Kidney tubule cell (primary cell): ENCODE results near the gene RPL9.
"Not testable (repeated sequence)": the region's sequence is repeated elsewhere in the genome, so short reads cannot be mapped to it uniquely, and the experiment has no call there.

Experiments
- DNase-seq: peaks from one replicate; pipeline ENCODE4 v3.0.0-alpha.2; 2018; ENCODE audit warnings: low spot score

RPL9 gene

DNA sequence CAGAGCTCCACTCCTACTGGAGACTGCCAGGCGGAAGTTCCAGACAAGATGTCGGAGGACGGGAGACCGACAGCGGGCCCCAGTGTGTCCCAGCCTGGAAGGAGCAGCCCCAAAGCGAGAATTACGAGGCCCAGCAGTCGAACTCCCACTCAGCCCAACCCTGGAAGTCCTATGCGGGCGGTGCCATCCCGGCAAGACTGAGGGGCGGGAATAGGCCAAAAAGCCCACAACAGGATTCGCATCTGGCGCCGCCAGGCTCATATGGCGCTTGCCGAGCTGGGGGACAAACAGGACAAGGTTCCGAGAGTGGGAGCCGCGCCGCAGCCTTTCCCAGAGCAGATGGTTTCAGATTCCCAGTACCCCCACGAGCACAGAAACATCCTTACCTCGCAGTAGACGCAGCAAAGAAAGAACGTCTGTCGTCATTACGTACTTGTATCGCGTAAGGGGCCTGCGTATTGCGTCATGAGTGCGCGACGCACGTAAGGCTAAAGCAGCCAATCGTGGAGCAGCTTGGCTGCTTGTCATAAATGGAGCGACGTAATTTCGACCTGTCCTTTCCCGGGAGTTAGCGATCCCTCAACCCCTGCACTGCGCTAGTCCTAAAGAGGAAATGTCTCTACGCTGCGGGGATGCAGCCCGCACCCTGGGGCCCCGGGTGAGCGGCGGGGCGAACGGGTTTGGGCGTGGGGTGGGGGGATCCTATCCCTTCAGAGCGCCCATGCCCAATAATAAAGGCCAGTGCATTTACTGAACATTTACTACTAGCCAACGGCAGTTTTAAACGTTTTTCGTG is at the start of gene RPL9, which contains the start of gene LIAS:
TSS of gene RPL9 (minus strand) at position 418 of the 796 bp plus-strand sequence. CDS start 483 bp downstream, outside the sequence.
TSS of gene LIAS (plus strand) at position 552 of the 796 bp plus-strand sequence. CDS start at position 614, 62 bp downstream.
- peak; percentile 99 for DNase-seq

DNA sequence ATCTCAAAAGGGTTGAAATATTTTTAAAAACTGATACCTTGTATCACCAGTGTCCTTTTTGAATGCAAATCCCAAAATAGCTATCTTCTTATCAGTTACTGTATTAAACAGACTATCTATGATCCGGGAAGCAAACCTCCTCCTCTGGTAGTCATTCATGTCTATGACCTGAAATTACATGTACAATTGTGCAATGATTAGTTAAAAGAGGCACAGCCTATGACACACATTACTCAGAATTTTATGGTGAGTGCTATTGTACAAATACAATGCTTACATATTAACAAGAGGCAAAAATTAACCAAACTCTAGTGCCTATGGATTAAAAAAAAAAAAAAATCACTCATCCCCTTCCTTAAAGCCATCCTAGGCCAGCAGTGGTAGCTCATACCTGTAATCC is 46.9 kb upstream of the RPL9 start:
- DNase-seq = peak; percentile 58

DNA sequence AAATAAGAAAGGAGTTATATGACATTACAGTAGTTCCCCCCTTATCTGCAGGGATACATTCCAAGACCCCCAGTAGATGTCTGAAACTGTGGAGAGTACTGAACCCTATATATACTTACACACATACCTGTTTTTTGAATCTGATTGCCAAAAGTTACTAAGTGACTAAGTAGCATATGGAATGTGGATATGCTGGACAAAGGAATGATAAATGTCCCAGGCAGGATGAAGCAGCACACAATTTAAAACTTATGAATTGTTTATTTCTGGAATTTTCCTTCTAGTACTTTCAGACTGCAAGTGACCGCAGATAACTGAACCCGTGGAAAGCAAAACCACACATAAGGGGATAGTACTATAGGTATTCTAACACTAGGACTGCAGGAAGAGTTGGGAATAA is 45.8 kb upstream of the RPL9 start:
- DNase-seq = no peak

DNA sequence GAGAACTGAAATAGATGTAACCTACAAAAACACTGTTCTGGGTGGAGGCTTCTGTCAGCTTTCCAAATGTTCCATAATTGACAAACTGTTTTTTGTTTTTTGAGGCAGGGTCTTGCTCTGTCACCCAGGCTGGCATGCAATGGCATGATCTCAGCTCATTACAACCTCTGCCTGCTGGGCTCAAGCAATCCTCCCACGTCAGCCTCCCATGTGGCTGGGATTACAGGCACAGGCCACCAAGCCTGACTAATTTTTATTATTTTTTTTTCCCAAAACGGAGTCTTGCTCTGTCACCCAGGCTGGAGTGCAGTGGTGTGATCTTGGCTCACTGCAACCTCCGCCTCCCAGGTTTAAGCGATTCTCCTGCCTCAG is 43.9 kb upstream of the RPL9 start:
- DNase-seq = not testable (repeated sequence)

DNA sequence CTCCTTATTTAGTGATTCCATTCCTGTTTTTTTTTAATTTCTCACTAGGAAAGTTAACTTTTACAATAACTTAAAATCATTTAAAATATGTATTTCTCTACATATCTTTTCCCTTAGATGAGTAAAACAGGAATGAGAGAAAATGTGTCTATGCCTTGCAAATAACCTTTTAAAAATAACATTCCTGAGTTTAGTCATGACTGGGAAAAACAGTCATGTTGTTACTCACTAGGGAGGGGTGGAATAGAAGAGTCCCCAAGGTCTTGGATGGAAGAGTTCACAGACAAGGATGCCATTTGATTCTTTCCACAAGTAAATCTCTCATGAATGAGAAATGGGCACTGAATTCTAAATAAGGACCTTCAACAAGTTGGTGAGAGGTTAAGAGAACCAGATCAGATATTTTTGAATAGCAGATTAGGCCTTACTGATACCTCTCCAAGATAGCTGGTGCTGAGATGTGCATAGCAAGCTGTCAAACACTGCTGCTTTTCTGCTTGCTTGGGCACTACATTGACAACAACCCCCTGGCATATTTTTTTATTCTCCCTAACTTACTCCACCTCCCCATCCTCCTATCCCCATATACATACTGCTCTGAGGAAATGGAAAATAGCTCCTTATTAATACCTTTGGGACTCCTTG is 43.4 kb upstream of the RPL9 start:
- DNase-seq = peak; percentile 72

DNA sequence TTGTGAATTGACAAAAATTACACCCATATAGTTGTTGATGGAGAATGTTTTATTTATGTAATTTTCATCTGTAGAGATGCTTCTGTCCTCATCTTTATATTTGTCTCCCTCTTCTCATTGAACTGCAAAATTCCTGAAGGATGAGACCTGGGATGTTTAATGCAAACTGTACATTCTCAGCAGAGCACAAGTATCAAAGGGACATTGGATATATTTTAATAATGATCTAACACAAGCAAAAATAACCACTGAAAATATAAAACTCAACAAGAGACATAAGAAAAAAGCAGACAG is 40.0 kb upstream of the RPL9 start:
- no peak for DNase-seq

DNA sequence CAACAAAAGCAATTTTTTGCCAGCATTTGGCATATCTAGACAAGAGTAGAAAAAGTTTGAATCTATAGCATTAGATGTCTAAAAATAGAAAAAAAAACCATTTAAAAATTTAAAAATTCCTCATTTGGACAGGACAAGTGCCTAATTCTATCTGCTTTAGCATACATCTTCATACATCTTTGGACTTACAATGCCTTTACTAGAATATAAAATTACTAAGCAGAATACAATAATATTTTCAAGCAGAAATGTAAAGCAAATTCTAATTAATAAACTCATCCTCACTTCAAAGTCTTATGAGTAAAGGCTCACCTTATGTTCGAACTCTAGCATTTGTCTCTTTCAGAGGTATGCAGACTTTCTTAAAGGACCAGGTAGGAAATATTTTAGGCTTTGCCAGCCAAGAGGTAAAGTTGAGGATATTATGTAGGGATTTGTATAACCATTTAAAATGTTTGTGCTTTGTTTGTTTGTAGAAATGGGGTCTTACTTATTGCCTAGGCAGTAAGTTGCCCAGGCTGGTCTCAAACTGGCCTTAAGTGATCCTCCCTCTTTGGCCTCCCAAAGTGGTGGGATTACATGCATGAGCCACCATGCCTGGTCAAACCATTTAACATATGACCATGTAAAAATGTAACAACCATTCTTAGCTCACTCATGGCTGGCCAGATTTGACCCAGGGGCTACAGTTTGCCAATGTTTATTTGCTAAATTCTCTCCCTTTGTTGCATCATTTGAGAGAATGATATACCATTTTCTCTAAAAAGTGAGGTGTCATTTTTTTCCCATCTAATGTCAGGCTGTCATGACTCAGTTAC is 39.4 kb upstream of the RPL9 start:
- DNase-seq = no peak

DNA sequence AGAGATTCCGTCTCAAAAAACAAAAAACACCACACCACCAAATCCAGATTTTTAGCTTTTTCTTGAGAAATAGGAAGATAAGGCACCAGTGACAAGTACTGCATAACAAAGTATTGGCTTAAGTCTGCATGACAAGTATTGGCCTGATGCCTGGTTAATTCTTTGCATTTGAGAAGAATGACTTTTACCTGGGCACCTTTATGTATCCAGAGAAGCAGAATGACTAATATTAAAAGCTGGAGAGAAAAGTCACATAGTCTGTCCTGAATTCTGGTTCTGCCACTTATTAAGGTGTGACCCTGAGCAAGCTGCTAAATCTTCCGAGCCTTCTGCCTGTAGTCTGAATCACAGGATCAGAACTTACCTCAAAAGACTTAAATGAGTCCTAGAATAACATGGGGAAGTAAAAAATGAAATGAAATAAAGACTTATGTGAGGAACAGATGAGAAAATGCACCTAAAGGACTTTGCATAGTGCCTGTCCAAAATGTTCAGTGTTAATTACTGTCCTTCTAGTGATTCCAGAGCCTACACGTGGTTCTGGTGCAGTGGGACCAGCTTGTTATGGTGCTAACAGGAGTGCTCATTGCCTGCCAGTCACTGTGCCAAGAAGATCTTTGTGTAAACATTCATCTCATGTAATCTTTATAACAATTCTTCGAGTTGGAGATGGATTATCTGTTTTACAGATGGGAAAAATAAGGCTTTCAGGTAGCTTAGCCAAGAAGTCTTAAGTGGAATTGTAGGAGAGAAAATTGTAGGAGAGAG is 36.9 kb upstream of the RPL9 start:
- DNase-seq = peak; percentile 46

DNA sequence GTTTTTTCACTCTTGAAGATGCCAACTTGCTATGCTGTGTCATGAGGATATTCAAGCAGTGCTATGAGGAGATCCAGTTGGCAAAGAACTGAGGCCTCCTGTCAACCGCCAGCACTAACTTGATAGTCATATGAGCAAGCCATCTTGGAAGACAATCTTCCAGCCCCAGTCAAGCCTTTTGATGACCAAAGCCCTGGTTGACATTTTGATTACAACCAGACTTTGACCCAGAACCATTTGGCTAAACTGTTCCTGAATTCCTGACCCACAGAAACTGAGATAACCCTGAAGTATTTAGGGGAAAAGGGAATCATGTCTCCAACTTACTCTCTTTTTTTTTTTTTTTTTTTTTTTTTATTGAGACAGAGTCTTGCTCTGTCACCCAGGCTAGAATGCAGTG is 35.6 kb upstream of the RPL9 start:
- no peak for DNase-seq

DNA sequence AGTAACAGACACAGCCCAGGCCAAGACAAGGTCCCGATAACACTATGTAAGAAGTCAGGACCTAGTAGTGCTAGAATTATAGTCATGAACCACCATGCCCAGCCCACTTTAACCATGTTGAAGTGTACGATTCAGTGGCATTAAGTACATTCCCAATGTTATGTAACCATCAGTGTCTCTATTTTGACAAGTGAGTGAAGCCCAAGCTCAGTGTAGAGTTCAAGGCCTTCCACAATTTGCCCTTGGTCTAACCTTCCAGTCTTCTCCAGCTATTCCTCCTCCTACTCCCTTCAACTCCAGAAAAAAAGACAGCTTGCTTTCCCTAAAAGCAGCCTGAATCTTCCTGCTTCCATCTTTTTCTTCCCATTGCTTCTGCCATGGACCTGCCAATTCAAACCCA is 31.6 kb upstream of the RPL9 start:
- no peak for DNase-seq

DNA sequence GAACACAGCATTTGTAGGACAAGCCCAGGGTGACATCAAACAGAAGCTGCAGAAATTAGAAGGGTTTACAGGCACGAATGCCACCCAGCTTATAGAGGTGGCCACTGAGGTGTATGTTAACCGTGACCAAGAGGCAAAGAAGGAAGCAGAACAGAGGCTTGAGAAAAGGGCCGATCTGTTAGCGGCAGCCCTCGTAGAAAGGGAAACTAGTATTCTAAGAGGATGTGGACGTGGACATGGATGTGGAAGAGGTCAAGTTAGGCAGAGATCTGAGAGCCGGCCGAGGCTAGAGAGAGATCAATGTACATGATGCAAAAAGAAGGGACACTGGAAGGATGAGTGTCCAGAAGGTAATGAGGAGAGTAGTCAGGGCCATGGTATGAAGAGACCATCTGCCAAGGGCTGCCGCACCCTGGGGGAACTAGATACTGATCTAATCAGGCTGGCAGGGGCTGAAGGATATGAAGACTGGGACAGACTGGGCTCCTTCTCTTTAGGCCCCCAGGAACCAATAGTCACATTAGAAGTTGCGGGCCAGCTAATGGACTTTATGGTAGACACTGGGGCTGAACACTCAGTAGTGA is 27.6 kb upstream of the RPL9 start:
- no peak for DNase-seq

DNA sequence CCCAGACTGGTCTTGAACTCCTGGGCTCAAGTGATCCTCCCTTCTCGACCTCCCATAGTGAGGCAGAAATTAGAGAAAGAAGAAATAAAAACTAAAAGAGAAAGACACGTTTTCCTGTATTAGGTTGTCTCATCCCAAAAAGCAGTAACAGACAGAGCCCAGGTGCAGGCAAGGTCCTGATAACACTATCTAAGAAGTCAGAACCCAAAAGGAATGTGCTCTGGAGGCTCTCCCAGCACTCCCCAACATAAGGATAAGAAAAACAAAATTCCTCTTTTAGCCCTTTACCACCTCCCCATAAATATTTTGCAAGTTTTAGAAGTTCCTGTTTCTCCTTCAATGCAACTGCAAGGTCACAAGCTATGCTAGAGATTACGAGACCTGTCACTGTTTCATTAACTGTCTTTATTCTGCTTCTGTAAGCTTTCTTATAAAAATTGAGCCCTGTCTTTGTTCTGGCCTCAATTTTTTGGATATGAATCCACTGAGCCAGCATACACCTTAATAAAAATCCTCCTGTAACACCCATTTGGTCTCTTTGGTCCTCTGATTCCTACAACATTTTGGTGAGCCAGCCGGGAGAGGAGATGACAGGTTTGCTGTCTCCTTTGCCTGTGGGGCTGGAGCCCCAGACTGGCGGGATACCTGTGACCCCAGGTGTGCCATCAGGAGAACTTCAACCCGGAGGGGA is 26.0 kb upstream of the RPL9 start:
- no peak for DNase-seq

DNA sequence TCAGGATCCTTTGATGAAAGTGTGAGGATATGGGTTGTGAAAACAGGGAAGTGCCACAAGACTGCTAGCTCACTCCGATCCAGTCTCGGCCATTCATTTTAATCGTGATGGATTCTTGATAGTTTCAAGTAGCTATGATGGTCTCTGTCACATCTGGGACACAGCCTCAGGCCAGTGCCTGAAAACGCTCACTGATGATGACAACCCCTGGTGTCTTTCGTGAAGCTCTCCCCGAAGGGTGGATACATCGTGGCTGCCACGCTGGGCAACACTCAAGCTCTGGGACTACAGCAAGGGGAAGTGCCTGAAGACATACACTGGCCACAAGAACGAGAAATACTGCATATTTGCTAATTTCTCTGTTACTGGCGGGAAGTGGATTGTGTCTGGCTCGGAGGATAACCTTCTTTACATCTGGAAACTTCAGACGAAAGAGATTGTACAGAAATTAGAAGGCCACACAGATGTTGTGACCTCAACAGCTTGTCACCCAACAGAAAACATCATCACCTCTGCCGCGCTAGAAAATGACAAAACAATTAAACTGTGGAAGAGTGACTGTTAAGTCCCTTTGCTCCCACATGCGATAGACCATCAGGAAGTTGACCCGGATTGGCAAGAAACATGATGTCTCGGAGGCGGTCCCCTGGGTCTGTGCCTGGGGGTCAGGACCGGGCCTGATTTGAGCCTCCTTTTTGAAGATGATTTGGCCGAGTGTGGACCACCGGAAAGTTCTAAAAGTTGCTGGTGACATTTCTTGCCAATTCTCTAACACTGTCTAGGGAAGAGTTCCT is 22.4 kb upstream of the RPL9 start:
- no peak for DNase-seq

DNA sequence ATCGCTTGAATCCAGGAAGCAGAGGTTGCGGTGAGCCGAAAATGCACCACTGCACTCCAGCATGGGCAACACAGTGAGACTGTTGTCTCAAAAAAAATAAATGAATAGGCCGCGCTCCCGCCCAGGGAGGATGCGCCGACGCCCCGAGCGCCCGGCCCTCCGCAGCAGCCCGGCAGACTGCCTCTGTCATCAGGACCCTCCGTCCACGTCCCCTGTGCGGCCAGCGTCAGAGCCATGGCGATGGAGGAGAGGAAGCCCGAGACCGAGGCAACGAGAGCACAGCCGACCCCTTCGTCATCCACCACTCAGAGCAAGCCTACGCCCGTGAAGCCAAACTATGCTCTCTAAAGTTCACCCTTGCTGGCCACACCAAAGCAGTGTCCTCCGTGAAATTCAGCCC is 21.5 kb upstream of the RPL9 start:
- no peak for DNase-seq

DNA sequence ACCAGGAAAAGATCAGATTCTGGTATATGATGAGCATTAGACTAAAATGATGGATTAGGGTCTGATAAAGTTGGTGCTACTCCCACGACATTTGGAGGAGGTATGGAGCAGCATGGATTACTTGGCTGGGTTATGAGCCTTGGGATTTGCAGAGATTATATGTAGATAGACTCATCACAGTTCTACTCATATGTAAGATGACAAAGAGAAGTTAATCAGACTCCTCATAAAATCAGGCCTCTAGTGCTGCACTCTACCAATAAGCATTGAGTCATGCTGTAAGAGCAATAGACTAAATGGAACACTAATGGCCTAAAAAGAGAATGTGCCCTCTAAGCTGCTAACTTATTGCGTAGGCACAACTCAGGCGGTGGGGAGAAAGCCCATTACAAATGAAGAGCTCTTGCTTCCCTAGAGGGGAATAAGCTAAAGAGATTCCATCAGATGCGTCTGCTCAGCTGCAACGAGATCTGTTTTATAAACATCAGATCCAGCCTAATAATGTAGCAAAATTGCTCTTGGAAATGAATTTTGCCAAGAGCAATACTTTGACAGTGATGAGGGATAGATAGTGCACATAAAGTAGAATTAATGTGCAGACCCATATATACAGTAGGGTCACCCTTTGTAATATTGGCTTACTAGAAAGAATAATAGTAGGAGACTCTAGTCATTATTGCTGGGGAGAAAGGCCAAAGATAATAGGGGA is 17.6 kb upstream of the RPL9 start:
- no peak for DNase-seq

DNA sequence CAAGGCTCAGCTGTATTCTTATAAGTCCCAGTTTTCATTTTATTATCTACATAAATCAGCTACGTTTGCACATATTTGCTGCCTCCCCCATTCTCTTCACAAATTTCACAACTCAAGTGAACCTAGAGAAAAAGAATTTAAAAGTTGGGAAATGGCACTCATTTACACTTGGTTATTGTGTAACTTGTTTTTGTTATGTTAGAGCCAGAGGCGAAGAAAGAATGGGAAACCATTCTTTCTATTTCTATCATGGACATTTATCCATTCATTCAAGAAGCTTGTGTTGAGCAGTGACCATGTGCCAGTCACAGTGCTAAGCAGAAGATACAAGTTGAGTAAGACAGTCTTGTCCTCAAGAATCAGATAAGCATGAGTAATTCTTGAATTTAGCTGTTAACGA is 13.7 kb upstream of the RPL9 start:
- DNase-seq = no peak

DNA sequence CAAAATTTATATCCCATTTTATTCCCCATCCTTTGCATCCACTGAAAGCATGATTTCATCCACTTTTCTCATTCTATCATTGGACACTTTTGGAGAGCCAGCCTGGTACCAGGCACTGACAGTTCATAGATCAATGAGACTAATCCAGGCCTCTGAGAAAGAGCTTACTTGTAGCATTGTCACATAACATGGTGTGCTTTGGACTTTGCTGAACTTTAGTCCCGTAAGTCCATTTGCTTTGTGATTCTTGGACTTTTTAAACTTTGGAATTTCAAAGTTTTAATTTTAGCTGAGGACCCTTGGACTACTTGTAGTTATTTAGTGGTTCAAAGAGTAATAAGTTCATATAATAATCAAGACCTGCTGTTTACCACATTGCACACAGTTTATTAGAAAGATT is 11.7 kb upstream of the RPL9 start:
- no peak for DNase-seq

DNA sequence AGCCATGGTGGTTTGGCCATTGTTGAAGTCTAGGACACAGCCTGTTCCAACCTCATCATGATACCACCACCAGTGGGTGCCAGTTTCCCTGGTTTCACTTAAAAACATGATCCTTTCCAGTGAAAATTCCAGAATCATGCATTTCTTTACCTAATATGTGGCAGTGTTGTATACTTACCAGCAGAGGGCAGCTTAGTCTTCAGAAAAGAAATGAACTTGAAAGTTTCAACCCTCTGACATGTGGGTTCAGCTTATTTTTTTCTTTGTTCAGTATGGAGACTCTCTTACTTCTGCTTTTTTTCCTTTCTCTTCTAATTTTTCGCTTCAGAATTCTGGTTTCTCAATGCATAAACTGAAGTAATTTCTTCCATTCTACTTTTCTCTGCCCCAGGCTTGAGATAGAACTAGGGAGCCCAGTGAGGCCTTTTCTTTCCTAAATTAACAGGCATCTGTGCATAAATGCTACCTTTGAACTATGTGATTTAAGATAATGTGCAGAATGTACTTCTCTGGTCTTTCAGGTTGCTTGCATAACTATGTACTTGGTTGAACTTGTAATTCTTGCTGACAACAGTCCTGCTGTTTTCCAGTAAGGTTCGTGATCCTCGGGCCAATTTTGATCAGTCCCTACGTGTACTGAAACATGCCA is 10.8 kb upstream of the RPL9 start:
- DNase-seq = peak; percentile 83

DNA sequence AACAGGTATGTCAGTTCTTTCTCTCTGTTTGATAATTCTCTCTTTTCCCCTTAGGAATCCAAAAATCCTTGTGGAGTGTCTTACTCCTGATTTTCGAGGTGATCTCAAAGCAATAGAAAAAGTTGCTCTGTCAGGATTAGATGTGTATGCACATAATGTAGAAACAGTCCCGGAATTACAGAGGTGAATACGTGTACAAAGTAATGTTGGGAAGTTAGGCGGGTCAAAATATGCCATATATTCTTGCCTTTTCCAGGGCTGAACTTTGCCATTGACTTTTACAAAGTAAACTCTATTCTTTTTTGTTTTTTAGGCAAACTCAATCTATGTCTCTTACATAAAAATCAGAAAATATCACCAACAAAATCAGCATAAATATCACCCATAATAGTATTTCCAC is 8.7 kb upstream of the RPL9 start:
- no peak for DNase-seq
